GM20000 (cell line): ENCODE results near the gene OR2T35.

Experiments used
- DNase-seq: peaks from one replicate; pipeline ENCODE4 v3.0.0; 2012; ENCODE audit warnings: low spot score
- CTCF ChIP-seq: IDR thresholded peaks from 2 replicates; pipeline ENCODE4 v1.5.1; 2012; ENCODE audit warnings: mild to moderate bottlenecking, control low read depth; ENCODE audit errors: extremely low read depth, missing control alignments

OR2T35 gene

GRCh38 chr1:248599396-248599795 lies 45.7 kb downstream of the OR2T35 start:
- DNase-seq: no peak
- no peak for TF ChIP-seq CTCF

- no peak for DNase-seq
- TF ChIP-seq CTCF: no peak
These were observed 47.5 kb downstream of the OR2T35 start, which contains the start of gene OR2T10 for GRCh38 chr1:248597589-248597988. Gene OR2T10, minus strand, starts transcription at chr1:248597700. Its CDS starts 3,932 bp downstream, at chr1:248593768.

- no peak for DNase-seq
- no peak for TF ChIP-seq CTCF
These were observed 48.5 kb downstream of the OR2T35 start for GRCh38 chr1:248596615-248597014.

GRCh38 chr1:248593226-248593625 lies 51.9 kb downstream of the OR2T35 start:
- DNase-seq: no peak
- no peak for TF ChIP-seq CTCF

- TF ChIP-seq CTCF: no peak
- DNase-seq: no peak
These were observed 52.4 kb downstream of the OR2T35 start for GRCh38 chr1:248592655-248593054.

- DNase-seq: no peak
- no peak for TF ChIP-seq CTCF
These were observed 55.0 kb downstream of the OR2T35 start for GRCh38 chr1:248590055-248590454.

GRCh38 chr1:248589334-248589733 lies 55.7 kb downstream of the OR2T35 start:
- no peak for DNase-seq
- no peak for TF ChIP-seq CTCF
